Neural progenitor cell (in vitro differentiated cells): ENCODE results near the gene SMAGP. TPM values are rescaled to one million over a fixed set of nuclear protein-coding genes. Genes with fewer than 3 reads are reported as not detected.

ENCODE experiments used
- DNase-seq: peaks from one replicate; pipeline ENCODE4 v3.0.0-alpha.2; 2016; ENCODE audit warnings: low spot score
- H2AFZ ChIP-seq: fragments of 200-600 bp; sonication (generic); replicated peaks from 2 replicates; pipeline ENCODE4 v1.6.1; 2016; ENCODE audit warnings: antibody characterized with exemption
- H3F3A ChIP-seq: fragments of 200-600 bp; sonication (generic); 2 replicates; pipeline ENCODE4 v1.6.1; 2016; ENCODE audit warnings: antibody characterized with exemption, low read depth
- H3K27ac ChIP-seq: fragments of 200-600 bp; sonication (generic); 2 replicates; pipeline ENCODE4 v1.5.1; 2016; ENCODE audit warnings: mild to moderate bottlenecking
- H3K27me3 ChIP-seq: fragments of 200-600 bp; sonication (generic); 2 replicates; pipeline ENCODE4 v1.6.1; 2016; ENCODE audit warnings: mild to moderate bottlenecking, moderate library complexity
- H3K36me3 ChIP-seq: fragments of 200-600 bp; sonication (generic); 2 replicates; pipeline ENCODE4 v1.5.1; 2016
- H3K4me1 ChIP-seq: fragments of 200-600 bp; sonication (generic); 2 replicates; pipeline ENCODE4 v1.6.1; 2016; ENCODE audit warnings: mixed run types
- H3K4me2 ChIP-seq: fragments of 200-600 bp; sonication (generic); 2 replicates; pipeline ENCODE4 v1.6.1; 2016
- H3K4me3 ChIP-seq: fragments of 200-600 bp; sonication (generic); 2 replicates; pipeline ENCODE4 v1.5.1; 2016
- H3K79me2 ChIP-seq: fragments of 200-600 bp; sonication (generic); 2 replicates; pipeline ENCODE4 v1.6.1; 2016; ENCODE audit warnings: low read depth
- H3K9ac ChIP-seq: fragments of 200-600 bp; sonication (generic); 2 replicates; pipeline ENCODE4 v1.6.1; 2016
- H3K9me3 ChIP-seq: fragments of 200-600 bp; sonication (generic); 2 replicates; pipeline ENCODE4 v1.5.1; 2016; ENCODE audit warnings: low read depth
- H4K20me1 ChIP-seq: fragments of 200-600 bp; sonication (generic); 2 replicates; pipeline ENCODE4 v1.6.1; 2016; ENCODE audit warnings: low read depth
- H3K27ac Mint-ChIP-seq: 3 replicates; pipeline ENCODE4 v1.8.0; 2021; ENCODE audit warnings: mixed read lengths
- H3K27me3 Mint-ChIP-seq: 2 replicates; pipeline ENCODE4 v1.8.0; 2022; ENCODE audit warnings: low read depth, mild to moderate bottlenecking, inconsistent platforms, moderate library complexity, mixed read lengths; ENCODE audit not compliant: insufficient read depth
- H3K36me3 Mint-ChIP-seq: 3 replicates; pipeline ENCODE4 v1.8.0; 2021; ENCODE audit warnings: mixed read lengths
- H3K4me1 Mint-ChIP-seq: 3 replicates; pipeline ENCODE4 v1.8.0; 2021; ENCODE audit warnings: mixed read lengths
- H3K4me3 Mint-ChIP-seq: 3 replicates; pipeline ENCODE4 v1.8.0; 2021; ENCODE audit warnings: mild to moderate bottlenecking, moderate library complexity, mixed read lengths
- H3K9me3 Mint-ChIP-seq: 3 replicates; pipeline ENCODE4 v1.8.0; 2020; ENCODE audit warnings: mixed read lengths
- EZH2 ChIP-seq: fragments of 200-600 bp; sonication (generic); IDR thresholded peaks from 2 replicates; pipeline ENCODE4 v1.6.1; 2017; ENCODE audit warnings: antibody characterized with exemption, mild to moderate bottlenecking, moderate library complexity
- EZH2phosphoT487 ChIP-seq: fragments of 200-600 bp; sonication (generic); IDR thresholded peaks from 2 replicates; pipeline ENCODE4 v1.6.1; 2017; ENCODE audit warnings: antibody characterized with exemption
- total RNA-seq: library from RNA; depleted of rRNA; stranded (reverse); fragments of >200 nt; gene quantifications from 2 replicates; pipeline ENCODE4 v1.2.3, GENCODE V29; 2015; ENCODE audit warnings: low replicate concordance
- TF ChIP-seq, protein P1 (sequence below): fragments of 200-600 bp; sonication (generic); IDR thresholded peaks from 2 replicates; pipeline ENCODE4 v1.5.1; 2017; ENCODE audit warnings: antibody characterized with exemption, mild to moderate bottlenecking

Gene SMAGP
- total RNA-seq, 1 donor from 2014 or later = 19.0 TPM

DNA sequence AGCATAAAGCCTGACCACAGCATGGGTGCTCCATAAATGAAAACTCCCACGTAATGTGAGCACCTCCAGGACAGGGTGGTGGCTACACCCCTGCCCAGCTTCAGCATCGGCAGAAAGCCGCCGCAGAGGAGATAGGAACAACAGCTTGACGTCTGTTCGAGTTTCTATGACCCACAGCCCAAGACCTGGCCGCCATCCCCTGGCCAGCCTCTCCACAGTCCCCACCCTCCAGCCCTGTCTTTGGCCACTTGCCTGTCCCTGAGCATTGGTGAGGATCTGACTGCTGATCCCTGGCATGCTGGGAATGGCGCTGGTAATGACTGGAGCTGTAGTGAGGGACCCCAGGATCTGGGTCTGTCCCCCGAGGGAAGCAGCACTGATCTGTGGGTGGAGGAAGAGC is 73.7 kb downstream of the SMAGP start:
- no peak overlapping the region for H3K9ac ChIP-seq
- H3K4me1 ChIP-seq = no peaks in the 10 kb centered on the region
- no peaks in the 10 kb centered on the region for H3K36me3 ChIP-seq
- Mint-ChIP-seq H3K27ac (peak overlapping the region; percentile 89), H3K9me3 (no peaks in the 10 kb centered on the region), H3K4me1 (peaks cover 11% of the 10 kb centered on the region), H3K36me3 (no peaks in the 10 kb centered on the region), H3K4me3 (no peak overlapping the region), H3K27me3 (no peaks in the 10 kb centered on the region)
- H3K4me2 ChIP-seq = no peak overlapping the region
- H3K27me3 ChIP-seq = no peaks in the 10 kb centered on the region
- no peaks in the 10 kb centered on the region for H4K20me1 ChIP-seq
- no peaks in the 10 kb centered on the region for H3K9me3 ChIP-seq
- no peak for DNase-seq
- no peak overlapping the region for H2AFZ ChIP-seq
- no peak overlapping the region for H3K27ac ChIP-seq
- no peak for TF ChIP-seq EZH2phosphoT487
- TF ChIP-seq EZH2 = no peak
- TF ChIP-seq, protein P1, sequence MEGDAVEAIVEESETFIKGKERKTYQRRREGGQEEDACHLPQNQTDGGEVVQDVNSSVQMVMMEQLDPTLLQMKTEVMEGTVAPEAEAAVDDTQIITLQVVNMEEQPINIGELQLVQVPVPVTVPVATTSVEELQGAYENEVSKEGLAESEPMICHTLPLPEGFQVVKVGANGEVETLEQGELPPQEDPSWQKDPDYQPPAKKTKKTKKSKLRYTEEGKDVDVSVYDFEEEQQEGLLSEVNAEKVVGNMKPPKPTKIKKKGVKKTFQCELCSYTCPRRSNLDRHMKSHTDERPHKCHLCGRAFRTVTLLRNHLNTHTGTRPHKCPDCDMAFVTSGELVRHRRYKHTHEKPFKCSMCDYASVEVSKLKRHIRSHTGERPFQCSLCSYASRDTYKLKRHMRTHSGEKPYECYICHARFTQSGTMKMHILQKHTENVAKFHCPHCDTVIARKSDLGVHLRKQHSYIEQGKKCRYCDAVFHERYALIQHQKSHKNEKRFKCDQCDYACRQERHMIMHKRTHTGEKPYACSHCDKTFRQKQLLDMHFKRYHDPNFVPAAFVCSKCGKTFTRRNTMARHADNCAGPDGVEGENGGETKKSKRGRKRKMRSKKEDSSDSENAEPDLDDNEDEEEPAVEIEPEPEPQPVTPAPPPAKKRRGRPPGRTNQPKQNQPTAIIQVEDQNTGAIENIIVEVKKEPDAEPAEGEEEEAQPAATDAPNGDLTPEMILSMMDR = no peak
- H3F3A ChIP-seq = no peaks in the 10 kb centered on the region
- H3K79me2 ChIP-seq = no peaks in the 10 kb centered on the region
- H3K4me3 ChIP-seq = no peak overlapping the region

DNA sequence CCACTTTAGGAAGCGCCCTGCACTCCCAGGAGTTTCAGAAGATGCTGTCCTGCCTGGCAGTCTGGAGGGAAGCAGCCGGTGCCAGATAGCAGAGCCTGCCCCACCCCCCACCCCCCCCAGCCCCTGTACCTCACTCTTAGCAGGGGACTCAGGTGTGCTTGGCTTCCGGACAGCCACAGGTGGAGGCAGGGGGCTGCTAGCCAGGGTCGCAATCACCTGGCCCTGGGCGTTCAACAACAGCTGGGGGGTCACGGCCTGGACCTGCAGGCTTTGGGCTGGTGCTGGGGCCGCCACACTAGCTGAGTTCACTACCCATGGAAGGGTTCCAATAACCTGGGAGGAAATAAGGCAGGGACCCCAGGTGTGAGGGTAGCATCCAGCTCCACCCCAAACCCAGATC is 74.4 kb downstream of the SMAGP start:
- Histone ChIP-seq H3K79me2 (no peaks in the 10 kb centered on the region), H3K27ac (no peak overlapping the region), H4K20me1 (no peaks in the 10 kb centered on the region), H3K4me1 (no peaks in the 10 kb centered on the region), H3K27me3 (no peaks in the 10 kb centered on the region), H3F3A (no peaks in the 10 kb centered on the region), H3K9me3 (no peaks in the 10 kb centered on the region), H3K4me2 (no peak overlapping the region), H3K9ac (no peak overlapping the region), H3K36me3 (no peaks in the 10 kb centered on the region), H3K4me3 (no peak overlapping the region), H2AFZ (no peak overlapping the region)
- Mint-ChIP-seq H3K27ac (no peak overlapping the region), H3K9me3 (no peaks in the 10 kb centered on the region), H3K4me3 (no peak overlapping the region), H3K4me1 (peaks cover 14% of the 10 kb centered on the region), H3K27me3 (no peaks in the 10 kb centered on the region), H3K36me3 (no peaks in the 10 kb centered on the region)
- no peak for TF ChIP-seq EZH2phosphoT487
- TF ChIP-seq, protein P1 = no peak
- no peak for TF ChIP-seq EZH2
- DNase-seq = no peak

Other genes with a start within 250 kb of the SMAGP start
- 62.7 and 66.5 TPM in 2 replicates for gene SLC11A2, start 244.0 kb downstream of the SMAGP start, total RNA-seq
- 40.9 and 46.6 TPM in 2 replicates for gene LETMD1, start 222.1 kb downstream of the SMAGP start, total RNA-seq
- 28.6 and 30.9 TPM in 2 replicates for gene CSRNP2, start 186.8 kb downstream of the SMAGP start, total RNA-seq
- gene TFCP2, start 97.3 kb downstream of the SMAGP start, total RNA-seq = 19.4 and 28.8 TPM in 2 replicates
- gene POU6F1, start 52.4 kb downstream of the SMAGP start, total RNA-seq = 1.6 TPM in 2 replicates
- gene DAZAP2, start 31.6 kb downstream of the SMAGP start, total RNA-seq = 48.4 and 51.6 TPM in 2 replicates
- 0.52 TPM in 1 of 2 replicates, not detected in the other for gene BIN2, start 53.8 kb upstream of the SMAGP start, total RNA-seq
- gene CELA1, start 76.3 kb upstream of the SMAGP start, total RNA-seq = not detected in 2 replicates
- 1.5 TPM in 1 of 2 replicates, not detected in the other for gene GALNT6, start 121.0 kb upstream of the SMAGP start, total RNA-seq
- gene SLC4A8, start 154.4 kb upstream of the SMAGP start, total RNA-seq = 10.1 and 132 TPM in 2 replicates